GM23338 (cell line): ENCODE measurements around the gene TIMM21. TPM values are rescaled to one million over a fixed set of nuclear protein-coding genes. Genes with fewer than 3 reads are reported as not detected.

Source experiments
- ATAC-seq: fragments of 200-7000 bp; cut with Tn5 transposase; 3 replicates; pipeline ENCODE4 v1.9.1; 2020
- DNase-seq: peaks from one replicate; pipeline ENCODE4 v3.0.0-alpha.2; 2015; ENCODE audit warnings: low spot score
- H2AFZ ChIP-seq: fragments of 200-600 bp; sonication (generic); 2 replicates; pipeline ENCODE4 v1.8.0; 2016; ENCODE audit warnings: antibody characterized with exemption, mild to moderate bottlenecking, moderate library complexity
- H3F3A ChIP-seq: fragments of 200-600 bp; sonication (generic); replicated peaks from 2 replicates; pipeline ENCODE4 v1.8.0; 2017; ENCODE audit warnings: antibody characterized with exemption, mixed run types, low read depth
- H3K27ac ChIP-seq: fragments of 200-600 bp; sonication (generic); 2 replicates; pipeline ENCODE4 v1.6.1; 2016; ENCODE audit warnings: low read depth
- H3K27me3 ChIP-seq: fragments of 200-600 bp; sonication (generic); 2 replicates; pipeline ENCODE4 v1.8.0; 2016; ENCODE audit warnings: mild to moderate bottlenecking, mixed run types, moderate library complexity; ENCODE audit not compliant: insufficient read depth
- H3K36me3 ChIP-seq: fragments of 200-600 bp; sonication (generic); 2 replicates; pipeline ENCODE4 v1.8.0; 2016; ENCODE audit warnings: mild to moderate bottlenecking; ENCODE audit not compliant: insufficient read depth
- H3K4me1 ChIP-seq: fragments of 200-600 bp; sonication (generic); 2 replicates; pipeline ENCODE4 v1.8.0; 2016; ENCODE audit warnings: mild to moderate bottlenecking, moderate library complexity; ENCODE audit not compliant: insufficient read depth
- H3K4me2 ChIP-seq: fragments of 200-600 bp; sonication (generic); 2 replicates; pipeline ENCODE4 v1.7.1; 2017; ENCODE audit warnings: mixed run types
- H3K4me3 ChIP-seq: fragments of 200-600 bp; sonication (generic); 2 replicates; pipeline ENCODE4 v1.6.1; 2016; ENCODE audit warnings: mixed run types
- H3K79me2 ChIP-seq: fragments of 200-600 bp; sonication (generic); replicated peaks from 2 replicates; pipeline ENCODE4 v1.8.0; 2017; ENCODE audit warnings: mild to moderate bottlenecking; ENCODE audit not compliant: insufficient read depth
- H3K9me2 ChIP-seq: fragments of 200-600 bp; sonication (generic); 2 replicates; pipeline ENCODE4 v1.8.0; 2017; ENCODE audit not compliant: insufficient read depth
- H4K20me1 ChIP-seq: fragments of 200-600 bp; sonication (generic); replicated peaks from 2 replicates; pipeline ENCODE4 v1.8.0; 2017; ENCODE audit warnings: mild to moderate bottlenecking; ENCODE audit not compliant: insufficient read depth
- H3K27ac Mint-ChIP-seq: 2 replicates; pipeline ENCODE4 v1.8.0; 2020; ENCODE audit warnings: inconsistent platforms, mild to moderate bottlenecking, moderate library complexity, mixed read lengths
- H3K27me3 Mint-ChIP-seq: 3 replicates; pipeline ENCODE4 v1.8.0; 2022; ENCODE audit warnings: low read depth, mild to moderate bottlenecking, moderate library complexity, mixed read lengths, inconsistent platforms; ENCODE audit not compliant: insufficient read depth, poor library complexity
- H3K36me3 Mint-ChIP-seq: 3 replicates; pipeline ENCODE4 v1.8.0; 2021; ENCODE audit warnings: low read depth, mild to moderate bottlenecking, inconsistent platforms, moderate library complexity, mixed read lengths
- H3K4me1 Mint-ChIP-seq: 3 replicates; pipeline ENCODE4 v1.8.0; 2020; ENCODE audit warnings: mild to moderate bottlenecking, inconsistent platforms, mixed read lengths
- H3K4me3 Mint-ChIP-seq: 3 replicates; pipeline ENCODE4 v1.8.0; 2021; ENCODE audit warnings: moderate library complexity, mild to moderate bottlenecking, inconsistent platforms, mixed read lengths
- H3K9me3 Mint-ChIP-seq: 3 replicates; pipeline ENCODE4 v1.8.0; 2020; ENCODE audit warnings: moderate library complexity, mild to moderate bottlenecking, inconsistent platforms, mixed read lengths
- CREB1 ChIP-seq: fragments of 250-450 bp; sonication (Bioruptor Pico); IDR thresholded peaks from 2 replicates; pipeline ENCODE4 v1.5.0; 2020; ENCODE audit warnings: low read depth, mild to moderate bottlenecking, moderate library complexity
- EZH2 ChIP-seq: fragments of 200-600 bp; sonication (generic); IDR thresholded peaks from one replicate; pipeline ENCODE4 v1.8.0; 2017; ENCODE audit warnings: antibody characterized with exemption, mild to moderate bottlenecking, low read depth; ENCODE audit not compliant: unreplicated experiment
- EZH2phosphoT487 ChIP-seq: fragments of 200-600 bp; sonication (generic); IDR thresholded peaks from one replicate; pipeline ENCODE4 v1.8.1; 2018; ENCODE audit warnings: antibody characterized with exemption; ENCODE audit not compliant: unreplicated experiment
- NANOG ChIP-seq: IDR thresholded peaks from 2 replicates; pipeline ENCODE4 v1.6.1; 2016; ENCODE audit warnings: antibody characterized with exemption, borderline replicate concordance
- POLR2AphosphoS5 ChIP-seq: IDR thresholded peaks from 2 replicates; pipeline ENCODE4 v1.6.1; 2016; ENCODE audit warnings: antibody characterized with exemption, low read depth
- STAT1 ChIP-seq: IDR thresholded peaks from one replicate; pipeline ENCODE4 v1.6.1; 2016; ENCODE audit warnings: antibody characterized with exemption; ENCODE audit not compliant: unreplicated experiment
- ZNF114 ChIP-seq: fragments of 250-450 bp; sonication (Bioruptor Pico); IDR thresholded peaks from 2 replicates; pipeline ENCODE4 v1.5.0; 2020; ENCODE audit warnings: mild to moderate bottlenecking, moderate library complexity
- ZNF331 ChIP-seq: fragments of 250-450 bp; sonication (Bioruptor Pico); IDR thresholded peaks from 2 replicates; pipeline ENCODE4 v1.5.0; 2020; ENCODE audit warnings: low read depth, mild to moderate bottlenecking, moderate library complexity
- polyA plus RNA-seq: library from polyadenylated mRNA; unstranded; fragments of >200 nt; fragmentation: Nextera tagmentation; extraction: Ambion mirVana; gene quantifications from 2 replicates; pipeline ENCODE4 v1.2.1, GENCODE V29; 2016
- total RNA-seq: library from RNA; depleted of rRNA; stranded (reverse); fragments of >200 nt; shearing (Covaris generic); gene quantifications from 2 replicates; pipeline ENCODE4 v1.2.3, GENCODE V29; 2014
- TF ChIP-seq, protein P1 (sequence below), 2 experiments: fragments of 200-600 bp in 1 of 2; sonication (generic) in 1 of 2; conservative IDR thresholded peaks; 2 replicates each; pipeline versions ENCODE4 v1.5.1 to v1.6.1; 2016 to 2017; ENCODE audit warnings: antibody characterized with exemption in 2 of 2, low read depth in 2 of 2, mild to moderate bottlenecking in 2 of 2, moderate library complexity in 1 of 2
- TF ChIP-seq, protein P2 (sequence below): IDR thresholded peaks from 2 replicates; pipeline ENCODE4 v1.6.1; 2016; ENCODE audit warnings: antibody characterized with exemption
- TF ChIP-seq, protein P3 (sequence below): fragments of 250-450 bp; sonication (Bioruptor Pico); IDR thresholded peaks from 2 replicates; pipeline ENCODE4 v1.5.0; 2020; ENCODE audit warnings: mild to moderate bottlenecking, moderate library complexity

Gene TIMM21
- total and polyA plus RNA-seq, 2 experiments from 2014 or later: 49.2 to 97.6 TPM

DNA sequence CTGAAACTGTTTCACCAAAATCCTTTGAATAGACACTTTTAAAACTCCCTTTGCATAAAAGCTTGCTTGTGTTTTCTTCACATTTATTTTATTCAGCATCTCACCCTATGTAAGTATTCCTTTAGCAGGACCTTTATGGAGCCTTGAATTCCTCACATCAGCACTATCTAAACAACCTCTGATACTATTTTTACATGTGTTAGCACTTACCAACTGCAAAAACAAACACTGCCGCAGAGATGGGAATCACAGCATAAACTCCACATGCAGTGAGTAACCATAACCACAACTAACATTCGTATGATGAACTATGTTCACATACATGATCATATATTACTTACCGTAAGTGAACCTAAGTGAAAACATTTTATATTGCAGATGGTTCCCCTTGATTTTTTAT lies 16.1 kb upstream of the TIMM21 start (continued):
- TF ChIP-seq, protein P1, sequence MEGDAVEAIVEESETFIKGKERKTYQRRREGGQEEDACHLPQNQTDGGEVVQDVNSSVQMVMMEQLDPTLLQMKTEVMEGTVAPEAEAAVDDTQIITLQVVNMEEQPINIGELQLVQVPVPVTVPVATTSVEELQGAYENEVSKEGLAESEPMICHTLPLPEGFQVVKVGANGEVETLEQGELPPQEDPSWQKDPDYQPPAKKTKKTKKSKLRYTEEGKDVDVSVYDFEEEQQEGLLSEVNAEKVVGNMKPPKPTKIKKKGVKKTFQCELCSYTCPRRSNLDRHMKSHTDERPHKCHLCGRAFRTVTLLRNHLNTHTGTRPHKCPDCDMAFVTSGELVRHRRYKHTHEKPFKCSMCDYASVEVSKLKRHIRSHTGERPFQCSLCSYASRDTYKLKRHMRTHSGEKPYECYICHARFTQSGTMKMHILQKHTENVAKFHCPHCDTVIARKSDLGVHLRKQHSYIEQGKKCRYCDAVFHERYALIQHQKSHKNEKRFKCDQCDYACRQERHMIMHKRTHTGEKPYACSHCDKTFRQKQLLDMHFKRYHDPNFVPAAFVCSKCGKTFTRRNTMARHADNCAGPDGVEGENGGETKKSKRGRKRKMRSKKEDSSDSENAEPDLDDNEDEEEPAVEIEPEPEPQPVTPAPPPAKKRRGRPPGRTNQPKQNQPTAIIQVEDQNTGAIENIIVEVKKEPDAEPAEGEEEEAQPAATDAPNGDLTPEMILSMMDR (conservative IDR thresholded peaks at IDR 0.05; ENCODE audit: low read depth in 2 of 2): no peak

DNA sequence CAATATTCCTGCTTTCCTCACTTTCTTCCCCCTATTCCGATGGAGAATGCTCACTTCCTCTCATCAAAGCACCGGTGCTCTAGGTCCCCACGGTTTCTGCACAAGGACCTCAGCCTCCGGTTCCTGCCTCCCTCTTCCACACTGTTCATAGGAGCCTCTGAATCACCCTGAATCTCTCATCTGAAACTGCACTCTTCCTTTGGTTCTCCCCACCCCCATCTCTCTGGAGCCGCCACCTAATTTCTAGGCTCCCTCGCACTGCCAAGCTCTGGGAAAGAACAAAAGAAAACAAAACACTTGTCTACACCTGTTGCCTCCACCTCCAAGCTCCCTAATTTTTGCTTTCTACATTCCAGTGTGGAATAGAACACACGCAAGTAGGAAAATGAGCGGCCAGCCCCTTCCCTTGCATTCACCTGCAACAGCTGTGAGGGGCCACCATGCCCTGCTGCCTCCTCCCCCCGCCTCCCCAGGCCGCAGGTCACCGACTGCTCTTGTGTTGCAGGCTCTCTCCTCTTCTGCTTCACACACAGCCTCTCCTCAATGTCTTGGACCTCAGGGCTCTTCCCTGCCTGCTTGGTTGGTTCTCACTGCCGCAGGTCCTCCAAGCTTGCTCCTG lies 10.3 kb upstream of the TIMM21 start:
- Histone ChIP-seq H3K36me3 (no peaks in the 10 kb centered on the region), H2AFZ (peak overlapping the region; percentile 78), H3K4me1 (no peaks in the 10 kb centered on the region), H4K20me1 (no peaks in the 10 kb centered on the region), H3K9me2 (no peaks in the 10 kb centered on the region), H3K27me3 (no peaks in the 10 kb centered on the region), H3K79me2 (no peaks in the 10 kb centered on the region), H3K4me3 (no peak overlapping the region), H3K27ac (no peak overlapping the region), H3F3A (no peaks in the 10 kb centered on the region), H3K4me2 (no peak overlapping the region)
- Mint-ChIP-seq H3K27ac (no peak overlapping the region), H3K27me3 (no peaks in the 10 kb centered on the region), H3K36me3 (no peaks in the 10 kb centered on the region), H3K4me1 (peaks cover 14% of the 10 kb centered on the region), H3K9me3 (no peaks in the 10 kb centered on the region; the same call in 2 of the 3 replicates), H3K4me3 (no peak overlapping the region)
- DNase-seq (no peak), ATAC-seq (no peak)
- TF ChIP-seq, protein P1 (conservative IDR thresholded peaks at IDR 0.05; ENCODE audit: low read depth in 2 of 2): no peak
- TF ChIP-seq, protein P2, sequence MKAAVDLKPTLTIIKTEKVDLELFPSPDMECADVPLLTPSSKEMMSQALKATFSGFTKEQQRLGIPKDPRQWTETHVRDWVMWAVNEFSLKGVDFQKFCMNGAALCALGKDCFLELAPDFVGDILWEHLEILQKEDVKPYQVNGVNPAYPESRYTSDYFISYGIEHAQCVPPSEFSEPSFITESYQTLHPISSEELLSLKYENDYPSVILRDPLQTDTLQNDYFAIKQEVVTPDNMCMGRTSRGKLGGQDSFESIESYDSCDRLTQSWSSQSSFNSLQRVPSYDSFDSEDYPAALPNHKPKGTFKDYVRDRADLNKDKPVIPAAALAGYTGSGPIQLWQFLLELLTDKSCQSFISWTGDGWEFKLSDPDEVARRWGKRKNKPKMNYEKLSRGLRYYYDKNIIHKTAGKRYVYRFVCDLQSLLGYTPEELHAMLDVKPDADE: no peak
- no peak for TF ChIP-seq CREB1 (CRISPR knock-in tag)
- TF ChIP-seq STAT1: no peak
- TF ChIP-seq EZH2: no peak
- no peak for TF ChIP-seq NANOG
- TF ChIP-seq, protein P3, sequence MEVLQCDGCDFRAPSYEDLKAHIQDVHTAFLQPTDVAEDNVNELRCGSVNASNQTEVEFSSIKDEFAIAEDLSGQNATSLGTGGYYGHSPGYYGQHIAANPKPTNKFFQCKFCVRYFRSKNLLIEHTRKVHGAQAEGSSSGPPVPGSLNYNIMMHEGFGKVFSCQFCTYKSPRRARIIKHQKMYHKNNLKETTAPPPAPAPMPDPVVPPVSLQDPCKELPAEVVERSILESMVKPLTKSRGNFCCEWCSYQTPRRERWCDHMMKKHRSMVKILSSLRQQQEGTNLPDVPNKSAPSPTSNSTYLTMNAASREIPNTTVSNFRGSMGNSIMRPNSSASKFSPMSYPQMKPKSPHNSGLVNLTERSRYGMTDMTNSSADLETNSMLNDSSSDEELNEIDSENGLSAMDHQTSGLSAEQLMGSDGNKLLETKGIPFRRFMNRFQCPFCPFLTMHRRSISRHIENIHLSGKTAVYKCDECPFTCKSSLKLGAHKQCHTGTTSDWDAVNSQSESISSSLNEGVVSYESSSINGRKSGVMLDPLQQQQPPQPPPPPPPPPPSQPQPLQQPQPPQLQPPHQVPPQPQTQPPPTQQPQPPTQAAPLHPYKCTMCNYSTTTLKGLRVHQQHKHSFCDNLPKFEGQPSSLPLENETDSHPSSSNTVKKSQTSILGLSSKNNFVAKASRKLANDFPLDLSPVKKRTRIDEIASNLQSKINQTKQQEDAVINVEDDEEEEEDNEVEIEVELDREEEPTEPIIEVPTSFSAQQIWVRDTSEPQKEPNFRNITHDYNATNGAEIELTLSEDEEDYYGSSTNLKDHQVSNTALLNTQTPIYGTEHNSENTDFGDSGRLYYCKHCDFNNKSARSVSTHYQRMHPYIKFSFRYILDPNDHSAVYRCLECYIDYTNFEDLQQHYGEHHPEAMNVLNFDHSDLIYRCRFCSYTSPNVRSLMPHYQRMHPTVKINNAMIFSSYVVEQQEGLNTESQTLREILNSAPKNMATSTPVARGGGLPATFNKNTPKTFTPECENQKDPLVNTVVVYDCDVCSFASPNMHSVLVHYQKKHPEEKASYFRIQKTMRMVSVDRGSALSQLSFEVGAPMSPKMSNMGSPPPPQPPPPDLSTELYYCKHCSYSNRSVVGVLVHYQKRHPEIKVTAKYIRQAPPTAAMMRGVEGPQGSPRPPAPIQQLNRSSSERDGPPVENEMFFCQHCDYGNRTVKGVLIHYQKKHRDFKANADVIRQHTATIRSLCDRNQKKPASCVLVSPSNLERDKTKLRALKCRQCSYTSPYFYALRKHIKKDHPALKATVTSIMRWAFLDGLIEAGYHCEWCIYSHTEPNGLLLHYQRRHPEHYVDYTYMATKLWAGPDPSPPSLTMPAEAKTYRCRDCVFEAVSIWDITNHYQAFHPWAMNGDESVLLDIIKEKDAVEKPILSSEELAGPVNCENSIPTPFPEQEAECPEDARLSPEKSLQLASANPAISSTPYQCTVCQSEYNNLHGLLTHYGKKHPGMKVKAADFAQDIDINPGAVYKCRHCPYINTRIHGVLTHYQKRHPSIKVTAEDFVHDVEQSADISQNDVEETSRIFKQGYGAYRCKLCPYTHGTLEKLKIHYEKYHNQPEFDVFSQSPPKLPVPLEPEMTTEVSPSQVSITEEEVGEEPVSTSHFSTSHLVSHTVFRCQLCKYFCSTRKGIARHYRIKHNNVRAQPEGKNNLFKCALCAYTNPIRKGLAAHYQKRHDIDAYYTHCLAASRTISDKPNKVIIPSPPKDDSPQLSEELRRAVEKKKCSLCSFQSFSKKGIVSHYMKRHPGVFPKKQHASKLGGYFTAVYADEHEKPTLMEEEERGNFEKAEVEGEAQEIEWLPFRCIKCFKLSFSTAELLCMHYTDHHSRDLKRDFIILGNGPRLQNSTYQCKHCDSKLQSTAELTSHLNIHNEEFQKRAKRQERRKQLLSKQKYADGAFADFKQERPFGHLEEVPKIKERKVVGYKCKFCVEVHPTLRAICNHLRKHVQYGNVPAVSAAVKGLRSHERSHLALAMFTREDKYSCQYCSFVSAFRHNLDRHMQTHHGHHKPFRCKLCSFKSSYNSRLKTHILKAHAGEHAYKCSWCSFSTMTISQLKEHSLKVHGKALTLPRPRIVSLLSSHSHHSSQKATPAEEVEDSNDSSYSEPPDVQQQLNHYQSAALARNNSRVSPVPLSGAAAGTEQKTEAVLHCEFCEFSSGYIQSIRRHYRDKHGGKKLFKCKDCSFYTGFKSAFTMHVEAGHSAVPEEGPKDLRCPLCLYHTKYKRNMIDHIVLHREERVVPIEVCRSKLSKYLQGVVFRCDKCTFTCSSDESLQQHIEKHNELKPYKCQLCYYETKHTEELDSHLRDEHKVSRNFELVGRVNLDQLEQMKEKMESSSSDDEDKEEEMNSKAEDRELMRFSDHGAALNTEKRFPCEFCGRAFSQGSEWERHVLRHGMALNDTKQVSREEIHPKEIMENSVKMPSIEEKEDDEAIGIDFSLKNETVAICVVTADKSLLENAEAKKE (CRISPR knock-in tag): no peak
- no peak for TF ChIP-seq EZH2phosphoT487
- TF ChIP-seq POLR2AphosphoS5: no peak
- no peak for TF ChIP-seq ZNF114 (CRISPR knock-in tag)
- TF ChIP-seq ZNF331 (CRISPR knock-in tag): no peak
